Left forelimb (tissue), 1 donor: ENCODE data around the gene PLEKHM2.
"Not testable (repeated sequence)": the region's sequence is repeated elsewhere in the genome, so short reads cannot be mapped to it uniquely, and the experiment has no call there.

Source experiments
- DNase-seq: peaks from one replicate; pipeline ENCODE4 v3.0.0-alpha.2; 2018; ENCODE audit warnings: low spot score

PLEKHM2 gene

DNA sequence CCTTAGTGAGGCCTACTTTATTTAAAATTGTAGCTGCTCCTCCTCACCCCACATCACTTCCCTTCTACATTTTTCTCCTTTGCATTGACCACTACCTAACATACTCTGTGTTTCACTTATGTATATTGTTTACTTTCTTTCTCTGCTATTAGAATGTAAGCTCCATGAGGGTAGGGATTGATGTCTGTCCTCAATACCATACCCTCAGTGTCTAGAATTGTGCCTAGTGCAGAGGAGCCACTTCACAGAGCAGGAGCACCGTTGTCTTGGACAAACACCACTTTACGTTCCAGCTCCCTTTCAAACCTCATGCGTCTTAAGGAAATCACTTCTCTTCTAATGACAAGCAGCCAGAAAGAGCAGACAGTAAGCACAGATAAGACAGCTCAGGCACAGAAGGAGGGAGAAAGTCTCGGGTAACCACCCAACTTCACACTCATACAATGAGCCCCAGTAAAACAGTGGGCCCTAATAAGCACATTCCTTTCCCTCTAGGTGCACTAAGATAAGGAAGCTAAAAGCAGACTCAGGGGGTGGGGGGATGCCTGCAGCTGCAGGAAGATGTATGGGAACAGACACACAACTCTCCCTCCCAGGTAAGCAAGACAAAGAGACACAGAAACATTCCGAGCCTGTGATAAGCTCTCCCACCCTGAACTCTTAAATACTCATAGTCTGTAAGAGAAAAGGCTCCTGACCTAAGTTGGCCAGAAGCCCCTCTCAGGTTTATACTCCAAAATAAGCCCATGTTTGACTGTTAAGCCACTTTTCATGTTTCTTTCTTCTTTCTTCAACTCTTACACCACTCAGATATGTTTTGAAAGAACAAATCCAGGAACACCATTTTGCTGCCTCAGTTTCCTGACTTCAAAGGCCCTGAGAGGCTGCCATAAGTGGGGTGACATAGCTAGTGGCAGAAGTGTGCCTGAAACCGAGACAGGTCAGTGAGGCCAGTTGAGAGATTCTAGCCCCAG lies 7.1 kb upstream of the PLEKHM2 start:
- no peak for DNase-seq

DNA sequence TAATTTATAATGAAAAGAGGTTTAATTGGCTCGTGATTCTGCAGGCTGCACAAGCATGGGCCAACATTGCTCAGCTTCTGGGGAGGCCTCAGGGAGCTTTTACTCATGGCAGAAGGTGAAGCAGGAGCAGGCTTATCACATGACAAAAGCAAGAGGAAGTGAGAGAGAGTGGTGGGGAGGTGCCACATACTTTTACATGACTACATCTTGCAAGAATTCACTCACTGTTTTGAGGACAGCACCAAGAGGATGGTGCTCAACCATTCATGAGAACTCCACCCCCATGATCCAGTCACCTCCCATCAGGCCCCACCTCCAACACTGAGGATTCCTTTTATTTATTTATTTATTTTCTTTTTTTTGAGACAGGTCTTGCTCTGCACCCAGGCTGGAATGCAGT lies 5.5 kb upstream of the PLEKHM2 start:
- no peak for DNase-seq

DNA sequence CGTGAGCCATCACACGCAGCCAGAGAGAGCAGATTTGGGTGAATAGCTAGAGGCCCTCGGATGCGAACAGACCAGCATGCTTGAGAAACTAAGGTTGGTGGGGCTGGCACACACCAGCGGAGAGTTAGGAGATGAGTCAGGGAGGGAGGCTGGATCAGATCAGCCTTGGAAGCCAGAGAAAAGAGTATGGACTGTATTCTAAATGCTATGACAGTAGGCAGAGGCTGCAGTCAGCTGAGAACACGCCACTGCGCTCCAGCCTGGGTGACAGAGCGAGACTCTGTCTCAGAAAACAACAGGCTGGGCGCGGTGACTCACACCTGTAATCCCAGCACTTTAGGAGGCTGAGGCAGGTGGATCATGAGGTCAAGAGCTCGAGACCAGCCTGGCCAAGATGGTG lies 4.0 kb upstream of the PLEKHM2 start:
- no peak for DNase-seq

DNA sequence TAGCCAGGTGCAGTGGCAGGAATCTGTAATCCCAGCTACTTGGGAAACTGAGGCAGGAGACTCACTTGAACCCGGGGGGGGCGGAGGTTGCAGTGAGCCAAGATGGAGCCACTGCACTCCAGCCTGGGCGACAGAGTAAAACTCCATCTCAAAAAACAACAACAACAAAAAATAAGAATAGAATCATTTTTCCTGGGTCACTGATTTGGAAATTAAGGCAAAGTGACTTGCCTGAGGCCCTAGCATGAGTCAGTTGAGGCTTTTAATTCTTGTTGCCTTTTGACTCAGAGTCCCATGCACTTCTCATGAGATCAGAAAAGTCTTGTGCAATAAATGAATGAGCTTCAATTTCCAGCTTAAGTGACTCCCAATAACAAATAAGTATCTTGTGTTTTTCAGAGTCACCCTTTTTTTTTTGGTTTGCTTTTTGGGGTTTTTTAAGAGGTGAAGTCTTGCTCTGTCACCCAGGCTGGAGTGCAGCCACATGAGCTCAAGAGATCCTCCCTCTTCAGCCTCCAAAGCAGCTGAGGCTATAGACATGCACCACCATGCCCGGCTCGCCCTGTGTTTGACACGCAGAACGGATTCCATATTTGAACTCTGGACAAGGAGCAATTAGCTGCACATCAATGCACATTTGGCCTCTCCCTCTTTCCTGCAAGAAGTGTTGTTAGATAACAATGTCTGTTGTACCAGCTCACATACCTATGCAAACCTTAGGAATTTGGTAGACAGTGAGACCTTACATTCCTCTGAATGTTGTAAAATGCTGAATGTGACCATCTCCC lies 3.4 kb upstream of the PLEKHM2 start:
- no peak for DNase-seq

DNA sequence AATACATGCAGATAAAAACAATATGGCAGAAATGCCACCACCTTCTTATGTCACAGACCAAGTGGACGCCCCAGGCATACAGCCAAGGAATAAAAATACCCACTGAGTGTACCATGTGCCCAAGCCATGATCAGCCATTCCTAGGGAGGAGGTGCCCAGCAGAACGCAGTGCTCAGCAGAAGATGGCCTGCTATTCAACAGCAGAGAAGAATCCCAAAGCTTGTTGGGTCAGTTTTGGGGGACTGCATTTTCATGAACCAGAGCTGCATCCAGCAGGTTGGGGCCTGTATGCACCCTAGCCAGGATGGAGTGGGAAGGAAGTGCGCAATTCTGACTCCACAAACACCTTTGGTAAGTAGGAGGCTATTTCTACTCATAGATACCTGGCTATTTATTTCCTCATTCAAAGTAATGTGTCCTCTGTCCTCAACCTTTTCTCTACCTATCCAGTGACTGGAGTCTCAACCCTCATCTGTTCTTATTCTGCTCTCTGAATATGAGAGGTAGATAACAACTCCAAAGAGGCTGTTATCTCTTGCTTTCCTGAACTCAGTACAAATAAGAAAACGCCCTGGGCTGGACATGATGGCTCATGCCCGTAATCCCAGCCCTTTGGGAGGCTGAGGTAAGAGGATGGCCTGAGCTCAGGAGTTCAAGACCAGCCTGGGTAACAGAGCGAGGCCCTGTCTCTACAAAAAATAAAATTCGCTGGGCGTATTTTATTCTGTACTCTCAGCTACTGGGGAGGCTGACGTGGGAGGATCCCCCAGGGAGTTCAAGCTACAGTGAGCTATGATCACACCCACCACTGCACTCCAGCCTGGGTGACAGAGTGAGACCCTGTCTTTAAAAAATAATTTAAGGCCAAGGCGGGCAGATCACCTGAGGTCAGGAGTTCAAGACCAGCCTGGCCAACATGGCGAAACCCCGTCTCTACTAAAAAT lies 2.5 kb upstream of the PLEKHM2 start:
- no peak for DNase-seq

DNA sequence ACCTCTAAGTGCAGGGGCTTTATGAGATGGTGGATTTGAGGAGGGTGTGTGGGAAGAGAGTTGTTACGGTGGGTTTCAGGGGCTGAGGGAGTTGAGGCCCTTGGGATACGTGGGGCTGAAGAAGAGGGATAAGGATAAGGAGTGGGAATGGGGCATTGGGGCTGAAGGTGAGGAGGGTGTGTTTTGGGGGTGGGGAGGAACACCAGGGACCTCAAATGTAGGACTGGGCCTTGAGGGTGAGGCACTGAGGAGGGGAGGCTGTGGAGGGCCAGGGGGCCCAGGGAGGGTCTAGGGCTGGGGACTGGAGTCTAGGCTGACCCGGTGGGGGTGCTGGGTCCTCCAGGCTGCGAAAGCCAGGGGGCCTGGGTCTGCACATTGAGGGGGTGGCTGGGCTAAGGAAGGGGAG lies 1.2 kb upstream of the PLEKHM2 start:
- DNase-seq, result no peak

DNA sequence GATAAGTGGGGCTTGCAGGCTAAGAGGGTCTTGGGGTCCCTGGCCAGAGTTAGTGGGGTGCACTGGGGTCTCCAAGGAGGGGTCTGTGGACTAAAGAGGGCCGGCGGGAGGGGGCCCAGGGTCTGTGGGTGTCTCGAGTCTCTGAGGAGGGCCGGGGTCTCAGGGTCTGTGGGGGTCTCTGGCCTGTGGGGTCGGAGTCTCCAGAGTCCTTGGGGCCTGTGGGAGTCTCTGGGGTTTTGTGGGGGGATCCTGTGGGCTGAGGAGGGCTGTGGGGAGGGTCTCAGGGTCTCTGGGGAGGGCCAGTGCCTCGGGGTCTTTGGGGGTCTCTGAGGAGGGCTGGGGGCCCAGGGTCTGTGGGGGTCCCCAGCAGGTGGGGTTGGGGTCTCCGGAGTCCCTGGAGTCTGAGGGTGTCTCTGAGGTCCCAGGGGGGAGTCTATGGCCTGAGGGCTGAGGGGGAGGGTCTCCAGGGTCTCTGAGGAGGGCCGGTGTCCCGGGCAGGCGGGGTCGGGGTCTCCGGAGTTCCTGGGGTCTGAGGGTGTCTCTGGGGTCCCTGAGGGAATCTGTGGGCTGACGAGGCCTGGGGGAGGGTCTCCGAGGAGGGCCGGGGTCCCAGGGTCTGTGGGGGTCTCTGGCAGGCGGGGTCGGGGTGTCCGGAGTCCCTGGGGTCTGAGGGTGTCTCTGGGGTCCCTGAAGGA lies 628 bp upstream of the PLEKHM2 start:
- DNase-seq, result no peak

DNA sequence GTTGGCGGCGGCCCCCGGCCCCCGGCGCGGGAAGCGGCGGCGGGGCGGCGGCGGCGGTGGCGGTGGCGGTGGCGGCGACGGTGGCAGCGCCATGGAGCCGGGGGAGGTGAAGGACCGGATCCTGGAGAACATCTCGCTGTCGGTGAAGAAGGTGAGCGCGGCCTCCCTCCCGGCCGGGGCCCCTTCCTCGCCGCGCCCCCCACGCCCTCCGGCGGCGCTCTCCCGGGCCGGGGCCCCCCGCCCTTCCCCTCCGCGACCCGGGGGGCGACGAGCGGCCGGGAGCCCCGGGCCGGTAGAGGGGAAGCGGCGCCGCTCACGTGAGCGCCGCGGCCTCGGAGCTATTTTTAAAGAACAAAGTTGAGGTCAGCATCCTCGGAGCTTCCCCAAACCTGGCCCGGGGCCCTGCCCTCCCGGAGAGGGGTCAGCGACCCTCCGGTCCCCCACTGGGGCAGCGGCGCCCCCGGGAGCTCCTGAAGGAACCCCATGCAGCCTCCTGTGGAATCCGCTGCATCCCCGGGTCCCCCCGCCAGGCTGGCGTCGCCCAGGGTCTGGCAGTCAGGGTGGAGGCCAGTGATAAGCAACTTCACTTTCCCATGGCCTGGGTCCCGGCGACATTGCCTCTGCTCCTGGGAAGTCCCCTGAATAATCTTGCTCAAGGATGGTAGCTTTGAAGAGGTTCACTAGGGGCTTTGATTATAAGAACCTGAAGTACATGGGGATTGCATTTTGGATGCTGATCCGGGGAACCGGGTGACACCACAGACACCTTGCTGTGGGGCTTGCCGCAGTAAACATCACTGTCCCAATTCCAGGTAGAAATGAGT lies 560 bp downstream of the PLEKHM2 start:
- peak; percentile 71 for DNase-seq

DNA sequence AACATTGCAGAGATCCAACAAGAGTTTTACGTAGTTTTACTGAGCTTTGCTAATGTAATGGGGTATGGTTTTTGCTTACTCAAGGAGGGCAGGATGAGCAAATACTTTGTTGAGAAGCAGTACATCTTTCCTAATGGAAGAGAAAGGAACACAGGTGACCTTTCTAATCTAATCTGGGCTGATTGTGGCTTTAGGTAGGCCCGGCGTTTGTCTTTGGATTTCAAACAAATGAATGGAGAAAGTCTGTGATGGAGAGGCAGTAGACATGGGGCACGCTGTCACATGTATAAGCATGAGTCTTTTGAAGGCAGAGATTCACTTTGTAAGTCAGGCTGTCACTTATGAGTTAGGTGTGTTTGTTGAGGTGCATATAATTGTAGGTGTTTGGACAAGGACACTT lies 1.7 kb downstream of the PLEKHM2 start:
- DNase-seq, result no peak

DNA sequence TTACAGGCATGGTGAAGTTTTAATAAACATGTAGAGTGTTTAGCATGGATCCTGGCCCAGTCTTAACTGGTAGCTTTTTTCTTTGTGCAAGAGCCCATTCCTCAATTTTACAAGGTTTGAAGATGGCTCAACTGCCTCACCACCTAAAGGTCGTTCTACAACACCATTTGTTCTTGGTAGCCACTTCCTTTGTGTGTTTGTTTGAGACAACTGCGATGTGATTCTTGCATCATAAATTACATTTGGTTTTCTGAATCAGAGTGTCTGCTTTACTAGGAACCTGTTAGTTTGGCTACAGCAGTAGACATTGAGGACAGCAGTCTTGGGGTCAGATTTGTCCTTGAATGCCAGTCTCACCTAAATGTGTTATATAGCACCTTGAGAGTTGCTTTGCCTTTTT lies 3.3 kb downstream of the PLEKHM2 start:
- DNase-seq, result no peak

DNA sequence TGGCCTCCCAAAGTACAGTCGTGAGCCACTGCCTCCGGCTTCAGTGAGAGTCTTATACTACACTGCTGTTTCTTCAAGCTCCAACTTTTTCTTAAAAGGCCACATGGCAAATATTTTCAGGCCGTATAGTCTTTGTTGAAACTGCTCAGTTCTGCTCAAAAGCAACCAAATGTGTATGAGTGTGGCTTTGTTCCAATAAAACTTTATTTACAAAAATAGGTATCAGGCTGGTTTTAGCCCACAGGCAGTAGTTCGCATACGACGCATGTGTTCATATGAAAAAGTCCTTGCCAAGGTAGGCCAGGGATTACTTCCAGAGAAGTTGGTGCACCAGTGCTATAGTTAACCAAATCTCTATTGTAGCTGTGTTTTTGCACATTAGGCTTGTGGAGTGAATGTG lies 6.2 kb downstream of the PLEKHM2 start:
- DNase-seq, result no peak

DNA sequence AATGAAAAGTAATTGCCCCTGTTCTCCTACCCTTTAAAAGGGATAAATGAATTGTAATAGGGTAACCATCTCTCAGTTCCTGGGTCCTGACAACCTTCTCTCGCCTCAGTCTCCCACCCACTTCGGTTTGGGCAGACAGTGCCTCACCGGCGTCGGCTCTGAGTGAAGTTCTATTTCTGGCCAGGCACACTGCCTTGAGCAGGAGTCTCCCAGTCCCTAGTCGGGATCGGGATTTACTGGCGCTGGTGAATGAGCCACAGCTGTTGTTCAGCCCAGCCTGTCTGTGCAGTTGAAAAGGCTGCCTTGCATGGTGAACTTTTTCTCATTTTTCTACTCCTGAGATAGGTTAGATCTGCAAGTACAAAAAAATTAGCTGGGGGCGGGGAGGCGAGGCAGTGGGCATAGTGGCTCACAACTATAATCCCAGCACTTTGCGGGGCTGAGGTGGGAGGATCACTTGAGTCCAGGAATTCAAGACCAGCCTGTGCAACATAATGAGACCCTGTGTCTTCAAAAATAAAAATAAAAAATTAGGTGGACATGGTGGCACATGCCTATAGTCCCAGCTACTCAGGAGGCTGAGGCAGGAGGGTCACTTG lies 7.4 kb downstream of the PLEKHM2 start:
- DNase-seq, result no peak

DNA sequence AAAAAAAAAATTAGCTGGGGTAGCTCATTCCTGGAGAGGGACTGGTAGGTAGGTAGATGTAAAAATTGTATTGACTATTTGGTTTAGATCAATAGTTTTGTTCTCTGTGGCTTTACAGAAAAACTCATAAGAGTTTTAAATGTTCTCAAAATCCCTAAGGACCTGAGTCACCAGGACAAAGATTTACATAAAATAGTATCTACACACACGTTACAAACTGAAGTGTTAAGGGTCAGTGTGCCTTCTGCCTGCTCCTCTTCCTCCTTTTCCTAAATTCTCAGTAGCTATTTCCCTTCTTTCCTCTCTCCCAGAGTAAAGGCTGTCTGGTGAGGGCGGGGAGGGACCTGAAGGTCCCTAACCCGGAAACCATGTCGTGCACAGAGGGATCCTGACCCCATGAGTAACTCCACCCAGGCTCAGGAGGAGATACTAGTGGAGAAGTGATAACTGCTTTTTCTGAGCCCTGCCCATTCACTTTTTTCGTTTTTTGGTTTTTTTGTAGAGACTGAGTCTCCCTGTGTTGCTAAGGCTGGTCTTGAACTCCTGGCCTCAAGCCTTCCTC lies 8.1 kb downstream of the PLEKHM2 start:
- no peak for DNase-seq

DNA sequence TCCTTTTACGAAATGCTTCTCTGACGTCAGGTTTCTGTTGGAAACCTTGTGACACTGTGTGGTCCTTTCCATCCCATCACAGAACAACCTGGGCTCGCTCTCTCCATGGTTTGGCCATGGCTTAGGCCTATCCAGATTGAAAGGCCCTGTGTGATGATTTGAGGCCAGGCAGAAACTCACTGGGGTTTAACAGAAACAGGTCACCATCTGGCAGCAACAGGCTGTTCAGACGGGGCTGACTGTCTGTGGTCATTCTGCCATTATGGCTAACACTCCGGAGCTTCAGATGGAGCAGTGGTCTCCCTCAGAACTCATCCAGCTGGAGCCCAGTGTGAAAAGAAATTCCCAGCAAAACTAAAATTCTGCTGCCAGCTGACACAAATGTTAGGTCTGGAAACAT lies 9.3 kb downstream of the PLEKHM2 start:
- no peak for DNase-seq

DNA sequence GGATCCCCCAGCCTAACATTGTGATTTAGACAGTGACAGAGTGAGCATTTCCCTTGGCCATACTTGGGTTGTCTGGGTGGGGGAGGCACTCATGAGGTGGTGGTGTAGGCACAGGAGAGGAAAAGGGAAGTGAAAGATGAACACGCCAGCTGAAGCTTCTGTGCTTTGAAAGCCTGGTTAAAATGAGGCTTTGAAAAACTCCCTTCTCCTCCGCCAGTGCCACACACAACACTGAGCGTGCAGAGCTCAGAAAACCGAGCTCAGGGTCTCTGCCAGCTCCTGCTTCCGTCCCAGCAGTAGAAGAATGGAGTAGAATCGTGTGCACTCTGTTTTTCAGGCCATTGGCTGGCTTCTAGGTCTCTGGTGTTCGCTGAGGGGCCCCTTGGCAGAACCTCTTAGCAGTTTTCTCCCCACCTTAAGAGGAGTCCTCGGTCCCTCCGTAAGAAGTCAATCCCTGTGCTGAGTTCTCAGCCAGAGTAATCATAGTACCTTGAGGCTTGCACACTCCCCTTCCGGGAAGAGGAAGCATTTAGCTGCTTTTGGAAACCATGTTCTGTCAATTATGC lies 12.9 kb downstream of the PLEKHM2 start:
- no peak for DNase-seq

DNA sequence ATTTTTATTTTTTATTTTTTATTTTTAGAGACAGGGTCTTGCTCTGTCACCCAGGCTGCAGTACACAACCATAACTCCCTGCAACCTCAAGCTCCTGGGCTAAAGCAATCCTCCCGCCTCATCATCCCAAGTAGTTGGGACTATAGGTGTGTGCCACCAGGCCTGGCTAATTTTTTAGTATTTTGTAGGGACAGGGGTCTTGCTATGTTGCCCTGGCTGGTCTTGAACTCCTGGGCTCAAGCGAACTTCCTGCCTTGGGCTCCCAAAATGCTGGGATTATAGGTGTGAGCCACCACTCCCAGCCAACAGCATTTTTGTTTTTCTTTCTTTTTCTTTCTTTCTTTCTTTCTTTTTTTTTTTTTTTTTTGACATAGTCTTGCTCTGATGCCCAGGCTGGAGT lies 14.1 kb downstream of the PLEKHM2 start:
- DNase-seq, result no peak

DNA sequence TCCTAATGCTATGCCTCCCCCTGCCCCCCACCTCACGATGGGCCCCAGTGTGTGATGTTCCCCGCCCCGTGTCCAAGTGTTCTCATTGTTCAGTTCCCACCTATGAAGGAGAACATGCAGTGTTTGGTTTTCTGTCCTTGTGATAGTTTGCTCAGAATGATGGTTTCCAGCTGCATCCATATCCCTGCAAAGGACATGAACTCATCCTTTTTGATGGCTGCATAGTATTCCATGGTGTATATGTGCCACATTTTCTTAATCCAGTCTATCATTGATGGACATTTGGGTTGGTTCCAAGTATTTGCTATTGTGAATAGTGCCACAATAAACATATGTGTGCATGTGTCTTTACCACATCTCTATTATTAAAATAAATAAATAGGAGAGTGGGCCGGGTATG lies 15.2 kb downstream of the PLEKHM2 start:
- DNase-seq, result not testable (repeated sequence)

DNA sequence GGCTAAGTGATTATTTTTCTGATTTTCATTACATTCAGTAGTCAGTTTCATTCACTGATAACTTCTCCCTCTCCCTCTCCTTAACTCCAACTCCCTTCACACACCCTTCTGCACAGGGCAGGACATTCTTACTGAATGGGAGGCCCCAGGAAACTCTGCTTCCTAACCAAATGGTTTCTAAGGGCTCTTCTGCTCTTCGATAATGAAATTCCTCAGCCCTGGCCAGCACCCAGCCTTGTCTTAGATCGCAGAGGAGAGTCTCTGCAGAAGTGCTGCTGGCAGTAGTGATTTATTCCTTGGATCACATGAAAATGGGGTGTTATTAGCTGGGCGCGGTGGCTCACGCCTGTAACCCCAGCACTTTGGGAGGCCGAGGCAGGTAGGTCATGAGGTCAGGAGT lies 16.4 kb downstream of the PLEKHM2 start:
- DNase-seq, result no peak

DNA sequence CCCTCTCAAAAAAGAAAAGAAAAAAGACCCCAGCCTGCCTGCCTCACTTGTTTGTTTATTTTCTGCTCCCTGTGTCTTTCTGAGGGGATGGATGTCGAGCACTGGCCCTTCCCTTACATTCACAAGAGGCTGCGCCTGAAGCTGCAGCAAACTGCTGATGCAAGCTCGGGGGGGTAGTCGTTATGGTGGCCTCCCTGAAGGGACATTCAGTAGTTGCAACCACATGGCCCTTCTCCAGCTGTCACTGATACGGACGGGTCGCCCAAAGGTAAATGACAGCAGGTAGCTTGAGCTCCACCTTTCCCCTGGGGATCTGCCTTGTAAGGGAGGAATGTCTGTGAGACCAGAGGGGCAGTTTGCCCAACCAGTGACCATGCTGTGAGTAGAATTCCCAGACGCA lies 17.7 kb downstream of the PLEKHM2 start:
- no peak for DNase-seq
